ENCODE measurements around the gene FIGNL2. TPM values are rescaled to one million over a fixed set of nuclear protein-coding genes. Genes with fewer than 3 reads are reported as not detected.
A peak's percentile ranks its signal among the peaks of the same experiment; 100 is the strongest.

FIGNL2 gene
- total and polyA plus RNA-seq, 2 experiments from 2014 or later, result 1.1 to 5.2 TPM

GRCh38 chr12:51846271-51846691, 2.2 kb downstream of the FIGNL2 start (continued):
- TF ChIP-seq CTCF (conservative IDR thresholded peaks at IDR 0.05; ENCODE audit: low read depth in 2 of 2) (no peak), REST (IDR thresholded peaks at IDR 0.05; ENCODE audit: unreplicated experiment) (no peak), ETS1 (IDR thresholded peaks at IDR 0.05) (no peak), ZNF331 (CRISPR knock-in tag; IDR thresholded peaks at IDR 0.05; ENCODE audit: low read depth) (no peak), STAT1 (IDR thresholded peaks at IDR 0.05; ENCODE audit: unreplicated experiment) (no peak)

GRCh38 chr12:51845482-51845881, 3.0 kb downstream of the FIGNL2 start:
- ATAC-seq, result no peak
- Histone ChIP-seq H3K4me2 (peak overlapping the region; percentile 96), H3K27me3 (ENCODE audit: insufficient read depth) (peaks cover 36% of the 10 kb centered on the region), H3K9me2 (ENCODE audit: insufficient read depth) (no peaks in the 10 kb centered on the region), H3K4me1 (ENCODE audit: insufficient read depth) (peaks cover 37% of the 10 kb centered on the region), H4K20me1 (replicated peaks; ENCODE audit: insufficient read depth) (peaks cover 4% of the 10 kb centered on the region; the same call in 1 of the 2 replicates), H3K27ac (ENCODE audit: low read depth) (no peak overlapping the region), H3K79me2 (replicated peaks; ENCODE audit: insufficient read depth) (no peaks in the 10 kb centered on the region), H2AFZ (no peak overlapping the region), H3K4me3 (peak overlapping the region; percentile 91; the same call in 1 of the 2 replicates), H3K36me3 (ENCODE audit: insufficient read depth) (no peaks in the 10 kb centered on the region), H3F3A (replicated peaks; ENCODE audit: low read depth) (peaks cover 12% of the 10 kb centered on the region; the same call in 1 of the 2 replicates)
- Mint-ChIP-seq H3K27me3 (ENCODE audit: insufficient read depth, low read depth, poor library complexity) (peaks cover 34% of the 10 kb centered on the region), H3K9me3 (no peaks in the 10 kb centered on the region; the same call in 1 of the 3 replicates), H3K36me3 (ENCODE audit: low read depth) (no peaks in the 10 kb centered on the region; the same call in 2 of the 3 replicates), H3K4me1 (peaks cover 39% of the 10 kb centered on the region), H3K27ac (no peak overlapping the region), H3K4me3 (peak overlapping the region; percentile 75; the same call in 1 of the 3 replicates)
- DNase-seq (ENCODE audit: low spot score), result no peak
- TF ChIP-seq ZNF114 (CRISPR knock-in tag; IDR thresholded peaks at IDR 0.05) (no peak), JUNB (IDR thresholded peaks at IDR 0.05; ENCODE audit: unreplicated experiment) (no peak), ZNF462 (CRISPR knock-in tag; IDR thresholded peaks at IDR 0.05) (no peak), STAT1 (IDR thresholded peaks at IDR 0.05; ENCODE audit: unreplicated experiment) (no peak), NANOG (IDR thresholded peaks at IDR 0.05; ENCODE audit: borderline replicate concordance) (no peak), ZNF331 (CRISPR knock-in tag; IDR thresholded peaks at IDR 0.05; ENCODE audit: low read depth) (no peak), EZH2phosphoT487 (IDR thresholded peaks at IDR 0.05; ENCODE audit: unreplicated experiment) (no peak)
